Activated CD8-positive, alpha-beta T cell treated with anti-CD3 and anti-CD28 coated beads, Interleukin-2, amount 10 ng/mL, durations not matched to agents 7 days and 5 days (primary cell): ENCODE results near the gene FBXL2. TPM values are rescaled to one million over a fixed set of nuclear protein-coding genes. Genes with fewer than 3 reads are reported as not detected.

ENCODE experiments used
- ATAC-seq: fragments of 150-1000 bp; cut with Tn5 transposase; one replicate; pipeline ENCODE4 v1.10.0; 2021; ENCODE audit warnings: moderate library complexity
- CTCF ChIA-PET: fragments of 350-600 bp; sonication (Branson Sonifier 250); formaldehyde crosslinking; loops from one replicate; lab custom pipeline; 2021; ENCODE audit warnings: antibody characterized with exemption; lab: Charles Lee
- POLR2A ChIA-PET: fragments of 350-600 bp; sonication (Branson Sonifier 250); formaldehyde crosslinking; loops from one replicate; lab custom pipeline; 2021; ENCODE audit warnings: antibody characterized with exemption; lab: Charles Lee
- DNase-seq: peaks from one replicate; pipeline ENCODE4 v3.0.0-alpha.2; 2020
- H3K27ac Mint-ChIP-seq: one replicate; pipeline ENCODE4 v1.8.0; 2021; ENCODE audit warnings: mild to moderate bottlenecking, mixed read lengths
- H3K27me3 Mint-ChIP-seq: one replicate; pipeline ENCODE4 v1.8.0; 2021; ENCODE audit warnings: low read depth, mixed read lengths
- H3K36me3 Mint-ChIP-seq: one replicate; pipeline ENCODE4 v1.8.0; 2021; ENCODE audit warnings: low read depth, mixed read lengths
- H3K4me1 Mint-ChIP-seq: one replicate; pipeline ENCODE4 v1.8.0; 2021; ENCODE audit warnings: low read depth, mixed read lengths
- H3K4me3 Mint-ChIP-seq: one replicate; pipeline ENCODE4 v1.8.0; 2021; ENCODE audit warnings: mild to moderate bottlenecking, mixed read lengths
- H3K9me3 Mint-ChIP-seq: one replicate; pipeline ENCODE4 v1.8.0; 2022; ENCODE audit warnings: mixed read lengths; ENCODE audit not compliant: insufficient read depth
- total RNA-seq, 2 experiments: library from RNA; stranded (reverse); gene quantifications; one replicate each; pipeline ENCODE4 v1.2.3, GENCODE V29; 2021

The FBXL2 gene
- total RNA-seq, 2 experiments from 2014 or later = not detected

DNA sequence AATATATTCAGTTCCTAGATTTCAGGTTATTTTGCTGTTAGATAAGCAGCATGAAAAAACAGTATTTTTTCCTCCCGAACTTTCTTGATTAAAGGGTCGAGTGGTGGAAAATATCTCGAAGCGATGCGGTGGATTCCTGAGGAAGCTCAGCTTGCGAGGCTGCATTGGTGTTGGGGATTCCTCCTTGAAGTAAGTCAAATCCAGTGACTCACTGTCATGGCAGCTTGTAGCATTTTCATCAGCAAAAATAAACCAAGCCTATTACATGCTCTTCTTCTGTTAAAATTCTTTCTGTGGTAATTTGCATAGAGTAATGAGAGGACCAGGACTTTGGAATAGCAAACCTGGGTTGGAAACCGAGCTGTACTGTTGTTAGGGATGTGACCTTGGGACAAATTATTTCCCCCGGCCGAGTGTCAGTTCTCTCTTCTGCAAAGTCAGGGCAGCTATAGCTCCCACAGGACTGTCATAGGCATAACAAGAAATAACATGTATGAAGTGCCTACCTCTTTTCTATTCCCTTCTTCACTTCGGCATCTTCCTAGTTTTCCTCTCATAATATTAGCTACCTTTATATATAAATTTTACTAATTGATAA lies 87.4 kb downstream of the FBXL2 start:
- CTCF ChIA-PET = interaction anchor here (1.7 kb wide), 1 partner anchor 8 kb away, joined by 15 read pairs; no protein-coding TSS in a partner anchor
- Mint-ChIP-seq H3K4me3 (no peak overlapping the region), H3K27ac (no peak overlapping the region), H3K27me3 (peaks cover 5% of the 10 kb centered on the region), H3K9me3 (no peaks in the 10 kb centered on the region), H3K4me1 (no peaks in the 10 kb centered on the region), H3K36me3 (no peaks in the 10 kb centered on the region)
- POLR2A ChIA-PET = no interaction called here
- DNase-seq (no peak), ATAC-seq (no peak)

DNA sequence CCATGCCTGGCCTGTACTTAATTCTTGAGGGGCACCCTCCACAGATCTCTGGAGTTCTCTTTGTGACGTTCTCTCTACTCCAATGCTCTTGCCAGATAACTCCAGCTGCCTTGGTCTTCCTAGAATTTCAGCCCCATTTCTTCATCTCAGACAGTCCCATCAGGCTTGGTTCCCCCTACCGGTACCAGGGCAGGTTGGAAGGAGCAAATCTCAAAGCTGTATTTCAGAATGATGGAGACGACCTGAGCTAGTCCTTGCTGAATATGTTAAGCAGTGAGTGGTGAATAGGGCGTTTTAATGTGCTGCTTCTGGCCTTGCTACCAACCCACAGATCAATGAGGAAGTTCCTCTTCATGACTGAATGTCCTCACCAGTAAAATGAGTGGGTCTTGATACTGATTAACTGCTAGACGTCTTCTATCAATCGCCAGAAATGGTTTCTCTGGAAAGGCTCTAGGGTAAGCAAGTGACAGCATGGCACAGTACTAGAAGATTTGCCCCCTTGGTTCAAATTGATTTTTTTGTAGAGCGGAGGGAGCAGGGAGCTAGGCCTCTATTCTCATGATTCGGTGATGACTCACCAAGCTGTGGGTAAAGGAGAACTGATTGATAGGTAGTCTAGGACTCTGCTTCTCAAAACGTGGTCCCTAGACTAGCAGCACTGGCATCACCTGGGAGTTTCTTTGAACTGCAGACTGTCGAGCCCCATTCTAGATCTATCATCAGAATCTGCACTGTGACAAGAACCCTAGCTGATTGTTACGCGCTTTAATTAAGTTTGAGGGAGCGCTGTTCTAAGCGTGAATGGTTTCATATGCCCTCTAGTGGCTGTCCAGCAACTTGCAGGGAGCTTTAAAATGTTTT lies 95.2 kb downstream of the FBXL2 start:
- ATAC-seq (peak; percentile 65), DNase-seq (peak; percentile 66)
- Mint-ChIP-seq H3K4me1 (peaks cover 3% of the 10 kb centered on the region), H3K4me3 (no peak overlapping the region), H3K27me3 (peaks cover 2% of the 10 kb centered on the region), H3K9me3 (no peaks in the 10 kb centered on the region), H3K36me3 (no peaks in the 10 kb centered on the region), H3K27ac (no peak overlapping the region)
- ChIA-PET CTCF (interaction anchor here (0.6 to 4.7 kb wide), 73 partner anchors 8 to 659 kb away, joined by 3 to 153 read pairs (median 4); no protein-coding TSS in a partner anchor), POLR2A (interaction anchor here (1.1 kb wide), 1 partner anchor 241 kb away, joined by 4 read pairs; no protein-coding TSS in a partner anchor)

DNA sequence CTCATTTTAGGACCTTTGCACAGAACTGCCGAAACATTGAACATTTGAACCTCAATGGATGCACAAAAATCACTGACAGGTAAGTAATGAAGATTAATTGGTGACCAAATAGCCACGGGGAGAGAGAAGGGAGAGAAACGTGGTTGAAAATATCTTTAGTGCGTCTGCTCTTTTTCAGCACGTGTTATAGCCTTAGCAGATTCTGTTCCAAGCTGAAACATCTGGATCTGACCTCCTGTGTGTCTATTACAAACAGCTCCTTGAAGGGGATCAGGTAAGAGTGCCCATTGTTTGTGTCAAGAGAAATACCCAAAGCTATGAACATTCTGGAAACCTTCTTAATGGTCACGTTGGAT lies 95.8 kb downstream of the FBXL2 start:
- no peaks in the 10 kb centered on the region for H3K36me3 Mint-ChIP-seq
- CTCF ChIA-PET = interaction anchor here (0.6 to 4.7 kb wide), 69 partner anchors 9 to 659 kb away, joined by 3 to 153 read pairs (median 4); no protein-coding TSS in a partner anchor

DNA sequence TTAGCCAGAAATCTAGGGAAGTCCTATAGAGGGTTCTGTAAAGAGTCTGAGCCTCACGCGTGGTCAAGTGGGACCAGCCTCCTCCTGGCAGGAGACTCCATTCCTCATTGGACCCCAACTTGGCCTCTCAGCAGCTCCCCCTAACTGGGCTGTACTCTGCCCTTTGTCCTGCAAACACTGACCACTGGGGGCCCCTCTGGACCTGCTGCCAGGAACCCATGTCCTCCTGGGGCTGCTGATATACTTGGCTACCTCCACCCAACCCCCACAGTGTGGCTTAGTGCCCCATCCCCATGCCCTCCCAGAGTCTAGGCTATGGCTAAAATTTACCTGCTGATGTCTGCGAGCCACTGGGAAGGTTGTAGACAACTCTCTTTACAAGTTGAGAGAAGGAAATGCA lies 100.2 kb downstream of the FBXL2 start:
- DNase-seq = no peak
- H3K36me3 Mint-ChIP-seq = no peaks in the 10 kb centered on the region
- H3K4me1 Mint-ChIP-seq = peaks cover 2% of the 10 kb centered on the region
- H3K9me3 Mint-ChIP-seq = no peaks in the 10 kb centered on the region
- no peak overlapping the region for H3K27ac Mint-ChIP-seq
- ChIA-PET CTCF (interaction anchor here (1.4 kb wide), 1 partner anchor 409 kb away, joined by 3 read pairs; no protein-coding TSS in a partner anchor), POLR2A (no interaction called here)
- no peak overlapping the region for H3K4me3 Mint-ChIP-seq
- ATAC-seq = no peak
- no peaks in the 10 kb centered on the region for H3K27me3 Mint-ChIP-seq

More for the DNA sequence above, 95.8 kb downstream of the FBXL2 start:
- ATAC-seq (no peak), DNase-seq (no peak)
- Mint-ChIP-seq H3K4me1 (peaks cover 3% of the 10 kb centered on the region), H3K9me3 (no peaks in the 10 kb centered on the region), H3K27me3 (peaks cover 2% of the 10 kb centered on the region), H3K4me3 (no peak overlapping the region), H3K27ac (no peak overlapping the region)
- POLR2A ChIA-PET = interaction anchor here (1.1 to 1.2 kb wide), 2 partner anchors 68 to 242 kb away, joined by 3 to 4 read pairs; no protein-coding TSS in a partner anchor

DNA sequence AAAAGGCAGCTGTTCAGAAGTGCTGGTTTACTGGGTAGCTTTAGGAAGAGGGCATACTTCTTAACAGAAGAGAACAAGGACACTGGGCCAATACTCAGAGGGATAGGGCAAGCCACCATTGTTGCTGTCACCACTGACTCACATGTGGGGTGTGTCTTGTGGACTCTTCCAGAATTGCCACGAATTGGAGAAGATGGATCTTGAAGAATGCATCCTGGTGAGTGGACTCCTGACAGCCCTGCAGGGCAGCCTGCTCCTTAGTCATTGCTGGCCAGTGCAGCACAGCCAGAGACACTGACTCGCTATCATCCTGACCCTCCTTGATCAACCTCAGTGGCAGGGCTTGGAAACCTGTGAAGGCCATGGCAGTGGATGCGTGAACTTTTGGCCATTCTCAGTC lies 100.7 kb downstream of the FBXL2 start:
- no peaks in the 10 kb centered on the region for H3K27me3 Mint-ChIP-seq
- no peaks in the 10 kb centered on the region for H3K36me3 Mint-ChIP-seq
- DNase-seq = no peak
- no peak overlapping the region for H3K27ac Mint-ChIP-seq
- CTCF ChIA-PET = interaction anchor here (1.4 kb wide), 1 partner anchor 409 kb away, joined by 3 read pairs; no protein-coding TSS in a partner anchor
- no peaks in the 10 kb centered on the region for H3K4me1 Mint-ChIP-seq
- H3K9me3 Mint-ChIP-seq = no peaks in the 10 kb centered on the region
- POLR2A ChIA-PET = no interaction called here
- H3K4me3 Mint-ChIP-seq = no peak overlapping the region
- ATAC-seq = no peak

DNA sequence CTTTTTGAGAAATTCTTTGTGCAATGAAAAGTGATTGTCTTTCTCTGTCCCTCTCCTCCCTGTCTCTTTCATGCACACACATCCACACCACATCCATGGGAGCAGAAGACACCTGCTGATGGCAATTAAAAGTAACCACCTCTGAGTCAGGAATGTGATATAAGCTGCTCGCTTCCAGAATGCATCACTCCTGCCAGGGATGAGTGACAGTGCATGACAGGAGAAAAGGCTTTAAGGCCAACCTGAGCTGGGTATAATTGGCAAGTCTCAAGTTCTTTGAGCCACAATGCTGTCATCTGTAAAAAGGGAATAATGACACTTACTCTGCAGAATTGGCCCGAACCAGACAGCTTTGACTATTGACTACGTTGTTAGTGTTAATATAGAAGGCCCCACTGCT lies 103.4 kb downstream of the FBXL2 start:
- no peak for DNase-seq
- ChIA-PET POLR2A (no interaction called here), CTCF (interaction anchor here (0.6 to 0.9 kb wide), 2 partner anchors 8 to 156 kb away, joined by 3 to 4 read pairs; no protein-coding TSS in a partner anchor)
- Mint-ChIP-seq H3K27me3 (no peaks in the 10 kb centered on the region), H3K9me3 (no peaks in the 10 kb centered on the region), H3K4me3 (no peak overlapping the region), H3K36me3 (peaks cover 4% of the 10 kb centered on the region), H3K4me1 (peaks cover 9% of the 10 kb centered on the region), H3K27ac (no peak overlapping the region)
- ATAC-seq = no peak

DNA sequence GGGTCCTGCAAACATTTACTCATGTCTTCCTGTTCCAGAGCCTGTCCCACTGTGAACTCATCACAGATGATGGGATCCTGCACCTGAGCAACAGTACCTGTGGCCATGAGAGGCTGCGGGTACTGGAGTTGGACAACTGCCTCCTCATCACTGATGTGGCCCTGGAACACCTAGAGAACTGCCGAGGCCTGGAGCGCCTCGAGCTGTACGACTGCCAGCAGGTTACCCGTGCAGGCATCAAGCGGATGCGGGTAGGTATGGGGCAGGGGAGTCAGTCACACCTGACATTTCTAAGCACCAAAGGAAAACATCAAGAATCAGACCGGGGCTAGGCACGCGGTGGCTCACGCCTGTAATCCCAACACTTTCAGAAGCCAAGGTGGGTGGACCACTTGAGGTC lies 106.7 kb downstream of the FBXL2 start:
- Mint-ChIP-seq H3K4me1 (peaks cover 18% of the 10 kb centered on the region), H3K36me3 (peaks cover 15% of the 10 kb centered on the region), H3K9me3 (no peaks in the 10 kb centered on the region), H3K27me3 (no peaks in the 10 kb centered on the region), H3K4me3 (no peak overlapping the region), H3K27ac (no peak overlapping the region)
- POLR2A ChIA-PET = no interaction called here
- DNase-seq (no peak), ATAC-seq (no peak)
- CTCF ChIA-PET = interaction anchor here (2.0 kb wide), 1 partner anchor 11 kb away, joined by 9 read pairs; no protein-coding TSS in a partner anchor

DNA sequence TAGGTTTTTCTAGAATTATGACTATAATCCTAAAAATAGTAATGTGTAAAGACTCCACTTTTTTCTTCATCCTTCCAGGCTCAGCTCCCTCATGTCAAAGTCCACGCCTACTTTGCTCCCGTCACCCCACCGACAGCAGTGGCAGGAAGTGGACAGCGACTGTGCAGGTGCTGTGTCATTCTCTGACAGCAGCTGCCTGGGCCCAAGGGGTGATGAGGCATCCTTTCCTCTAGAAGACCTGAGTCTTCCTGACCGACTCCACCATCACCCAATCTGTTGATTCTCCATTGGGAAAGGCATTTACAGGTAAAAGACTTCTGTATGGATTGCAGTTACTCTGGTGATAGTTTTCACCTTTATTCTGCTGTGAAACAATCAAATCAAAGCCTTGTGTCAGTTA lies 108.2 kb downstream of the FBXL2 start:
- CTCF ChIA-PET = interaction anchor here (0.7 to 3.8 kb wide), 6 partner anchors 10 to 438 kb away, joined by 3 to 40 read pairs (median 3); no protein-coding TSS in a partner anchor
- peaks cover 20% of the 10 kb centered on the region for H3K36me3 Mint-ChIP-seq
- H3K9me3 Mint-ChIP-seq = no peaks in the 10 kb centered on the region
- POLR2A ChIA-PET = interaction anchor here (1.5 kb wide), 1 partner anchor 413 kb away, joined by 5 read pairs; the partner anchor contains the start of gene PDCD6IP
- DNase-seq (peak; percentile 72), ATAC-seq (peak; percentile 86)
- peak overlapping the region; percentile 63 for H3K27ac Mint-ChIP-seq
- no peak overlapping the region for H3K4me3 Mint-ChIP-seq
- H3K27me3 Mint-ChIP-seq = no peaks in the 10 kb centered on the region
- peaks cover 18% of the 10 kb centered on the region for H3K4me1 Mint-ChIP-seq

DNA sequence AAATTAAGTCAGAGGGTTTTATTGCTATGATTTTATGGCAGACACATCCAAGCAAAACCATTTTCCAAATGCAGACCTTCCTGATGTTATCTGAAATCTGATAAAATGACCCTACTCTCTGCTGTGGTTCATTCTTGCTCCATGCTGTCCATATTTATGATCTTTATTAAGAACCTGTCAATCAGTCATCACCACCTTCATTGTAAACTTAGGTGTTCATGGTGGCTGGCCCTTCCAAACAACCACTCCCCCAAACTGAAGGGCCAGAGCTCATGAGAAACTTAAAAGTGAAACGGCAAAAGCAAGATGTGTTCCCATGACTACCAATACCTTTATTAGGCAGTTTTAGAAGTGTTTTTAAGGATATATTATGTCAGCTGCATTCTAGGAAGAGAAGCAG lies 109.4 kb downstream of the FBXL2 start:
- ChIA-PET CTCF (interaction anchor here (0.7 to 3.8 kb wide), 4 partner anchors 14 to 446 kb away, joined by 3 to 40 read pairs (median 3); no protein-coding TSS in a partner anchor), POLR2A (interaction anchor here (1.4 kb wide), 1 partner anchor 52 kb away, joined by 3 read pairs; no protein-coding TSS in a partner anchor)
- ATAC-seq = no peak

DNA sequence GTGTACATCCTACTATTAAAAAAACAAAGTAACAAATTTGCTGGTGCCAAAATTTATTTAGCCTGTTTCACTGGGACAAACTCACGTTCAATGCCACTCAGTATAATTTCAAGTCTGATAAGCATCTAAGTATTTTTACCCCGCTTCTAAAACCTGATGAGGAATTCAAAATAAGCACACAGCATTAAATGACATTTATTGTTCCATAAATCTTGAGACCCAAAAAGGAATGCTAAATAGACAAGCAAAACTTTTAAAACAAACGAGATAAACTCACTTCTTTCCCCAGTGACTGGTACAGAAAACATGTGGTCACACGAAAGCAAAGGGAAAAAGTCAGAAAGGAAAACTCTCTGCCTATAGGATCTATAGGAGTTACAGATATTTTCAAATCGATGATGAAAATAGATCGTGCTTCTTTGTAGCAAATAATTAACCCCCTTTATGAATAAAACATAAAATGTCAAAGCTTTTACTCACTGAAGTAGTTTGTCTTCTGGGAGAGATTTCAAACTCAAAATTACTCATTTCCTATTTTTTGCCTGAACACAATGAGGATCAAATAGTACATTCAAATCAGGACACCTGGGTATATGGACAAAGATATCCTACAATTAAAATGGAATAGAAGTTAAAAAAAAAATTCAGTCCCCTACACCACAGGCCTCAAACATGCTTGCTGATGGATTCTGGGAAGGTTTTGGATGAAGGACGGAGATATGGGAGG lies 111.3 kb downstream of the FBXL2 start:
- Mint-ChIP-seq H3K4me3 (no peak overlapping the region), H3K36me3 (peaks cover 39% of the 10 kb centered on the region), H3K4me1 (peaks cover 28% of the 10 kb centered on the region), H3K9me3 (no peaks in the 10 kb centered on the region), H3K27ac (no peak overlapping the region), H3K27me3 (no peaks in the 10 kb centered on the region)
- ATAC-seq = no peak
- ChIA-PET POLR2A (interaction anchor here (0.6 kb wide), 1 partner anchor 410 kb away, joined by 3 read pairs; no protein-coding TSS in a partner anchor), CTCF (interaction anchor here (1.1 to 3.8 kb wide), 2 partner anchors 16 kb away, joined by 6 to 40 read pairs; no protein-coding TSS in a partner anchor)
- DNase-seq = no peak

More for the DNA sequence above, 109.4 kb downstream of the FBXL2 start:
- Mint-ChIP-seq H3K4me3 (no peak overlapping the region), H3K36me3 (peaks cover 27% of the 10 kb centered on the region), H3K9me3 (no peaks in the 10 kb centered on the region), H3K27me3 (no peaks in the 10 kb centered on the region), H3K4me1 (peaks cover 20% of the 10 kb centered on the region), H3K27ac (no peak overlapping the region)
- DNase-seq = no peak

DNA sequence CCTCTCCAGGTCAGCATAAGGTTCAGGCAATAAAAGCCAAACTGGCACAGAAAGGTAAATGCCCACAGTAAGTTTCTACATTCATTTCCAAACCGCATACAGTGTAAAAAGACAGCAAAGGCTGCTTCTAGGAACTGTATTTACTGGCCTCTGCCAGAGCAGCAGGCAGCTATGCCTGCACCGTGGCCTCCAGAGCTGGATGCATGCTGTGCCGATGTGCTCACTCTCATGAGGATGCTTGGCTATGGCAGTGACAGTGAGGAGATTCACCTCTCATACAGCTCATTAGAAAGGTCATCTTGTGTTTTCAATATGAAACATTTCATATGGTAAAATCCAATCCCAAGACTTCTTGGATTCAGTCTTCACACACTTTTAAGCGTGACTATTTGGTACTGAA lies 112.7 kb downstream of the FBXL2 start:
- Mint-ChIP-seq H3K4me3 (no peak overlapping the region), H3K9me3 (no peaks in the 10 kb centered on the region), H3K27me3 (no peaks in the 10 kb centered on the region), H3K27ac (no peak overlapping the region), H3K4me1 (peaks cover 26% of the 10 kb centered on the region), H3K36me3 (peaks cover 41% of the 10 kb centered on the region)
- ChIA-PET CTCF (interaction anchor here (1.0 kb wide), 2 partner anchors 12 to 17 kb away, joined by 3 to 5 read pairs; no protein-coding TSS in a partner anchor), POLR2A (no interaction called here)
- DNase-seq (no peak), ATAC-seq (no peak)
